Stomach (tissue), 4 donors: ENCODE data around the gene PLD5.

ENCODE experiments used
- CTCF ChIP-seq, 7 experiments: fragments of 450-650 bp in 4 of 7; fragments of 200-600 bp in 3 of 7; sonication (generic) in 3 of 7; IDR thresholded peaks; one replicate each; pipeline ENCODE4 v1.5.1; 2016 to 2019; ENCODE audit warnings: antibody characterized with exemption in 7 of 7, control low read depth in 2 of 7, mild to moderate bottlenecking in 1 of 7
- EP300 ChIP-seq: sonication (generic); formaldehyde crosslinking; IDR thresholded peaks from one replicate; pipeline ENCODE4 v1.6.1; 2017; ENCODE audit warnings: antibody characterized with exemption
- POLR2A ChIP-seq, 4 donors: fragments of 450-650 bp; IDR thresholded peaks; one replicate each; pipeline ENCODE4 v1.6.1; 2016; ENCODE audit warnings: antibody characterized with exemption in 4 of 4, control low read depth in 2 of 4, mild to moderate bottlenecking in 1 of 4, moderate library complexity in 1 of 4
- POLR2AphosphoS5 ChIP-seq, 3 donors: sonication (generic); formaldehyde crosslinking; IDR thresholded peaks; one replicate each; pipeline ENCODE4 v1.6.1; 2016; ENCODE audit warnings: antibody characterized with exemption in 3 of 3

GRCh38 chr1:242489545-242489944 is 35.0 kb downstream of the PLD5 start:
- TF ChIP-seq EP300 (no peak), CTCF (IDR thresholded peaks at IDR 0.05) (no peak), POLR2A (IDR thresholded peaks at IDR 0.05) (no peak), POLR2AphosphoS5 (IDR thresholded peaks at IDR 0.05) (no peak)
